Motor neuron (in vitro differentiated cells): ENCODE data around the gene HDAC5. TPM values are rescaled to one million over a fixed set of nuclear protein-coding genes. Genes with fewer than 3 reads are reported as not detected.

Experiments
- ATAC-seq, 8 experiments: fragments of 200-7000 bp; cut with Tn5 transposase; replicated peaks in 6 of 8; 2 replicates each; pipeline ENCODE4 v1.8.0; 2021; ENCODE audit warnings: mild to moderate bottlenecking in 8 of 8, moderate library complexity in 8 of 8
- H3K27ac ChIP-seq, 2 donors: fragments of 250-450 bp; sonication (Bioruptor Pico); 2 replicates each; pipeline ENCODE4 v1.9.0; 2021; ENCODE audit warnings: antibody characterized with exemption in 2 of 2, mild to moderate bottlenecking in 2 of 2, moderate library complexity in 1 of 2
- H3K4me1 ChIP-seq, 2 donors: fragments of 250-450 bp; sonication (Bioruptor Pico); replicated peaks in 1 of 2; 2 replicates each; pipeline ENCODE4 v1.6.1; 2021; ENCODE audit warnings: antibody characterized with exemption in 2 of 2, mild to moderate bottlenecking in 2 of 2, moderate library complexity in 1 of 2
- H3K4me3 ChIP-seq, 5 donors: fragments of 250-450 bp; sonication (Bioruptor Pico); 2 replicates each; pipeline ENCODE4 v1.9.0; 2021; ENCODE audit warnings: antibody characterized with exemption in 5 of 5, mild to moderate bottlenecking in 5 of 5, moderate library complexity in 4 of 5
- WGBS, 10 experiments: fragments of 450-650 bp; shearing (Covaris generic); methylation state at CpG; one replicate each; pipeline ENCODE4 v1.0.0; 2022; 5-methylcytosine and 5-hydroxymethylcytosine counted together
- in situ Hi-C, 9 experiments: fragments of 400-800 bp; cut with MboI; loops; one replicate each; pipeline ENCODE4 v1.15.0; 2021; ENCODE audit warnings: low sequenced_read_pairs in 9 of 9, low pct_unique_long_range_greater_than_20kb in 2 of 9; ENCODE audit not compliant: unreplicated experiment in 9 of 9
- total RNA-seq, 8 experiments: library from RNA; unstranded; fragments of 300-600 nt; gene quantifications; 2 replicates each; pipeline versions ENCODE4 v1.2.3 to v1.2.4, GENCODE V29; 2022

The HDAC5 gene
- total RNA-seq, 8 experiments from 2014 or later: 15.9 to 60.5 (median 41.7) TPM

GRCh38 chr17:44097110-44097958 lies 26.1 kb downstream of the HDAC5 start:
- Histone ChIP-seq H3K4me1 (peaks cover 12 to 18% of the 10 kb centered on the region in 2 donors), H3K4me3 (no peak overlapping the region), H3K27ac (peak overlapping the region; percentile 76 to 89)
- peak in 3 of 8 experiments; percentile 5 to 23 (median 13) for ATAC-seq
- in situ Hi-C loops: no loop called here
- 60 to 90% (median 80%) methylated on average over 1 to 11 of the region's 13 CpGs; no CpG with 5 or more reads in 4 of the 10 experiments for WGBS, 10 experiments

- in situ Hi-C loops: no loop called here
- peak overlapping the region in 4 of 5 donors; percentile 8 to 23 (median 14) for H3K4me3 ChIP-seq
- H3K27ac ChIP-seq: peak overlapping the region; percentile 76 to 89
- peak; percentile 83 to 91 (median 86) for ATAC-seq
- 9 to 60% (median 24%) methylated on average over 1 to 4 of the region's 12 CpGs; no CpG with 5 or more reads in 4 of the 10 experiments for WGBS, 10 experiments
- peaks cover 12 to 18% of the 10 kb centered on the region in 2 donors for H3K4me1 ChIP-seq
Observed at GRCh38 chr17:44095647-44096496, 27.6 kb downstream of the HDAC5 start.

GRCh38 chr17:44095388-44095646 lies 28.1 kb downstream of the HDAC5 start:
- in situ Hi-C loops: no loop called here
- Histone ChIP-seq H3K27ac (peak overlapping the region; percentile 76 to 89), H3K4me3 (no peak overlapping the region), H3K4me1 (peaks cover 12 to 18% of the 10 kb centered on the region in 2 donors)
- no peak for ATAC-seq
- no CpG with 5 or more reads among the region's 2 CpGs for WGBS, 10 experiments

GRCh38 chr17:44094701-44095387 lies 28.6 kb downstream of the HDAC5 start:
- in situ Hi-C loops: no loop called here
- 81 to 100% (median 93%) methylated on average over 1 to 8 of the region's 8 CpGs; no CpG with 5 or more reads in 4 of the 10 experiments for WGBS, 10 experiments
- no peak for ATAC-seq
- no peak overlapping the region for H3K4me3 ChIP-seq
- H3K4me1 ChIP-seq: peaks cover 12 to 18% of the 10 kb centered on the region in 2 donors
- peak overlapping the region; percentile 76 to 89 for H3K27ac ChIP-seq

GRCh38 chr17:44093231-44093900 lies 30.1 kb downstream of the HDAC5 start:
- no peak for ATAC-seq
- Histone ChIP-seq H3K4me1 (peaks cover 12 to 18% of the 10 kb centered on the region in 2 donors), H3K4me3 (no peak overlapping the region), H3K27ac (no peak overlapping the region)
- 63 to 70% methylated on average over 2 to 4 of the region's 21 CpGs; no CpG with 5 or more reads in 8 of the 10 experiments for WGBS, 10 experiments
- in situ Hi-C loops: no loop called here

- Histone ChIP-seq H3K4me1 (peaks cover 22 to 26% of the 10 kb centered on the region in 2 donors), H3K27ac (no peak overlapping the region), H3K4me3 (no peak overlapping the region)
- WGBS, 10 experiments: 60 to 100% (median 93%) methylated on average over 1 to 2 of the region's 11 CpGs; no CpG with 5 or more reads in 7 of the 10 experiments
- in situ Hi-C loops: no loop called here
- no peak for ATAC-seq
Observed at GRCh38 chr17:44092051-44092450, 31.4 kb downstream of the HDAC5 start.

GRCh38 chr17:44091200-44091997 lies 32.0 kb downstream of the HDAC5 start:
- H3K27ac ChIP-seq: no peak overlapping the region
- no peak overlapping the region for H3K4me3 ChIP-seq
- WGBS, 10 experiments: 40 to 100% (median 85%) methylated on average over 1 to 8 of the region's 14 CpGs; no CpG with 5 or more reads in 4 of the 10 experiments
- peaks cover 20 to 25% of the 10 kb centered on the region in 2 donors for H3K4me1 ChIP-seq
- ATAC-seq: no peak
- in situ Hi-C loops: no loop called here

GRCh38 chr17:44088254-44088653 lies 35.2 kb downstream of the HDAC5 start:
- no peak overlapping the region for H3K4me3 ChIP-seq
- in situ Hi-C loops: no loop called here
- WGBS, 10 experiments: 94 to 100% (median 98%) methylated on average over 1 to 13 of the region's 16 CpGs; no CpG with 5 or more reads in 6 of the 10 experiments
- peaks cover 13 to 18% of the 10 kb centered on the region in 2 donors for H3K4me1 ChIP-seq
- no peak for ATAC-seq
- no peak overlapping the region for H3K27ac ChIP-seq

GRCh38 chr17:44087319-44087718 lies 36.1 kb downstream of the HDAC5 start:
- peaks cover 13 to 18% of the 10 kb centered on the region in 2 donors for H3K4me1 ChIP-seq
- 0% methylated on average over 1 of the region's 8 CpGs; no CpG with 5 or more reads in 8 of the 10 experiments for WGBS, 10 experiments
- peak in 1 of 8 experiments; percentile 7 for ATAC-seq
- no peak overlapping the region for H3K4me3 ChIP-seq
- H3K27ac ChIP-seq: peak overlapping the region; percentile 51 to 76
- in situ Hi-C loops: no loop called here

- in situ Hi-C loops: no loop called here
- Histone ChIP-seq H3K4me1 (peaks cover 13 to 18% of the 10 kb centered on the region in 2 donors), H3K27ac (peak overlapping the region; percentile 64 to 79), H3K4me3 (no peak overlapping the region)
- ATAC-seq: peak; percentile 90 to 94 (median 94)
- WGBS, 10 experiments: 60% methylated on average over 2 of the region's 23 CpGs; no CpG with 5 or more reads in 9 of the 10 experiments
Observed at GRCh38 chr17:44086364-44087311, 36.8 kb downstream of the HDAC5 start.

- no peak for ATAC-seq
Observed at GRCh38 chr17:44085908-44086307, 37.5 kb downstream of the HDAC5 start.

More at GRCh38 chr17:44085908-44086307, 37.5 kb downstream of the HDAC5 start:
- no peak overlapping the region for H3K4me3 ChIP-seq
- peak overlapping the region; percentile 64 to 79 for H3K27ac ChIP-seq
- 50 to 100% (median 90%) methylated on average over 1 to 2 of the region's 5 CpGs; no CpG with 5 or more reads in 5 of the 10 experiments for WGBS, 10 experiments
- in situ Hi-C loops: no loop called here
- H3K4me1 ChIP-seq: peaks cover 13 to 22% of the 10 kb centered on the region in 2 donors
